GM23338 (cell line): ENCODE results near the gene AP1G1. TPM values are rescaled to one million over a fixed set of nuclear protein-coding genes. Genes with fewer than 3 reads are reported as not detected.
A peak's percentile ranks its signal among the peaks of the same experiment; 100 is the strongest.

ENCODE experiments used
- ATAC-seq: fragments of 200-7000 bp; cut with Tn5 transposase; 3 replicates; pipeline ENCODE4 v1.9.1; 2020
- DNase-seq: peaks from one replicate; pipeline ENCODE4 v3.0.0-alpha.2; 2015; ENCODE audit warnings: low spot score
- H2AFZ ChIP-seq: fragments of 200-600 bp; sonication (generic); 2 replicates; pipeline ENCODE4 v1.8.0; 2016; ENCODE audit warnings: antibody characterized with exemption, mild to moderate bottlenecking, moderate library complexity
- H3F3A ChIP-seq: fragments of 200-600 bp; sonication (generic); replicated peaks from 2 replicates; pipeline ENCODE4 v1.8.0; 2017; ENCODE audit warnings: antibody characterized with exemption, mixed run types, low read depth
- H3K27ac ChIP-seq: fragments of 200-600 bp; sonication (generic); 2 replicates; pipeline ENCODE4 v1.6.1; 2016; ENCODE audit warnings: low read depth
- H3K27me3 ChIP-seq: fragments of 200-600 bp; sonication (generic); 2 replicates; pipeline ENCODE4 v1.8.0; 2016; ENCODE audit warnings: mild to moderate bottlenecking, mixed run types, moderate library complexity; ENCODE audit not compliant: insufficient read depth
- H3K36me3 ChIP-seq: fragments of 200-600 bp; sonication (generic); 2 replicates; pipeline ENCODE4 v1.8.0; 2016; ENCODE audit warnings: mild to moderate bottlenecking; ENCODE audit not compliant: insufficient read depth
- H3K4me1 ChIP-seq: fragments of 200-600 bp; sonication (generic); 2 replicates; pipeline ENCODE4 v1.8.0; 2016; ENCODE audit warnings: mild to moderate bottlenecking, moderate library complexity; ENCODE audit not compliant: insufficient read depth
- H3K4me2 ChIP-seq: fragments of 200-600 bp; sonication (generic); 2 replicates; pipeline ENCODE4 v1.7.1; 2017; ENCODE audit warnings: mixed run types
- H3K4me3 ChIP-seq: fragments of 200-600 bp; sonication (generic); 2 replicates; pipeline ENCODE4 v1.6.1; 2016; ENCODE audit warnings: mixed run types
- H3K79me2 ChIP-seq: fragments of 200-600 bp; sonication (generic); replicated peaks from 2 replicates; pipeline ENCODE4 v1.8.0; 2017; ENCODE audit warnings: mild to moderate bottlenecking; ENCODE audit not compliant: insufficient read depth
- H3K9me2 ChIP-seq: fragments of 200-600 bp; sonication (generic); 2 replicates; pipeline ENCODE4 v1.8.0; 2017; ENCODE audit not compliant: insufficient read depth
- H4K20me1 ChIP-seq: fragments of 200-600 bp; sonication (generic); replicated peaks from 2 replicates; pipeline ENCODE4 v1.8.0; 2017; ENCODE audit warnings: mild to moderate bottlenecking; ENCODE audit not compliant: insufficient read depth
- H3K27ac Mint-ChIP-seq: 2 replicates; pipeline ENCODE4 v1.8.0; 2020; ENCODE audit warnings: inconsistent platforms, mild to moderate bottlenecking, moderate library complexity, mixed read lengths
- H3K27me3 Mint-ChIP-seq: 3 replicates; pipeline ENCODE4 v1.8.0; 2022; ENCODE audit warnings: low read depth, mild to moderate bottlenecking, moderate library complexity, mixed read lengths, inconsistent platforms; ENCODE audit not compliant: insufficient read depth, poor library complexity
- H3K36me3 Mint-ChIP-seq: 3 replicates; pipeline ENCODE4 v1.8.0; 2021; ENCODE audit warnings: low read depth, mild to moderate bottlenecking, inconsistent platforms, moderate library complexity, mixed read lengths
- H3K4me1 Mint-ChIP-seq: 3 replicates; pipeline ENCODE4 v1.8.0; 2020; ENCODE audit warnings: mild to moderate bottlenecking, inconsistent platforms, mixed read lengths
- H3K4me3 Mint-ChIP-seq: 3 replicates; pipeline ENCODE4 v1.8.0; 2021; ENCODE audit warnings: moderate library complexity, mild to moderate bottlenecking, inconsistent platforms, mixed read lengths
- H3K9me3 Mint-ChIP-seq: 3 replicates; pipeline ENCODE4 v1.8.0; 2020; ENCODE audit warnings: moderate library complexity, mild to moderate bottlenecking, inconsistent platforms, mixed read lengths
- CREB1 ChIP-seq: fragments of 250-450 bp; sonication (Bioruptor Pico); IDR thresholded peaks from 2 replicates; pipeline ENCODE4 v1.5.0; 2020; ENCODE audit warnings: low read depth, mild to moderate bottlenecking, moderate library complexity
- CTCF ChIP-seq, 2 experiments: fragments of 200-600 bp in 1 of 2; sonication (generic) in 1 of 2; conservative IDR thresholded peaks; 2 replicates each; pipeline versions ENCODE4 v1.5.1 to v1.6.1; 2016 to 2017; ENCODE audit warnings: antibody characterized with exemption in 2 of 2, low read depth in 2 of 2, mild to moderate bottlenecking in 2 of 2, moderate library complexity in 1 of 2
- ETS1 ChIP-seq: IDR thresholded peaks from 2 replicates; pipeline ENCODE4 v1.6.1; 2016; ENCODE audit warnings: antibody characterized with exemption
- EZH2 ChIP-seq: fragments of 200-600 bp; sonication (generic); IDR thresholded peaks from one replicate; pipeline ENCODE4 v1.8.0; 2017; ENCODE audit warnings: antibody characterized with exemption, mild to moderate bottlenecking, low read depth; ENCODE audit not compliant: unreplicated experiment
- EZH2phosphoT487 ChIP-seq: fragments of 200-600 bp; sonication (generic); IDR thresholded peaks from one replicate; pipeline ENCODE4 v1.8.1; 2018; ENCODE audit warnings: antibody characterized with exemption; ENCODE audit not compliant: unreplicated experiment
- JUNB ChIP-seq: IDR thresholded peaks from one replicate; pipeline ENCODE4 v1.6.1; 2016; ENCODE audit warnings: antibody characterized with exemption; ENCODE audit not compliant: unreplicated experiment
- NANOG ChIP-seq: IDR thresholded peaks from 2 replicates; pipeline ENCODE4 v1.6.1; 2016; ENCODE audit warnings: antibody characterized with exemption, borderline replicate concordance
- POLR2AphosphoS5 ChIP-seq: IDR thresholded peaks from 2 replicates; pipeline ENCODE4 v1.6.1; 2016; ENCODE audit warnings: antibody characterized with exemption, low read depth
- STAT1 ChIP-seq: IDR thresholded peaks from one replicate; pipeline ENCODE4 v1.6.1; 2016; ENCODE audit warnings: antibody characterized with exemption; ENCODE audit not compliant: unreplicated experiment
- ZNF114 ChIP-seq: fragments of 250-450 bp; sonication (Bioruptor Pico); IDR thresholded peaks from 2 replicates; pipeline ENCODE4 v1.5.0; 2020; ENCODE audit warnings: mild to moderate bottlenecking, moderate library complexity
- ZNF331 ChIP-seq: fragments of 250-450 bp; sonication (Bioruptor Pico); IDR thresholded peaks from 2 replicates; pipeline ENCODE4 v1.5.0; 2020; ENCODE audit warnings: low read depth, mild to moderate bottlenecking, moderate library complexity
- polyA plus RNA-seq: library from polyadenylated mRNA; unstranded; fragments of >200 nt; fragmentation: Nextera tagmentation; extraction: Ambion mirVana; gene quantifications from 2 replicates; pipeline ENCODE4 v1.2.1, GENCODE V29; 2016
- total RNA-seq: library from RNA; depleted of rRNA; stranded (reverse); fragments of >200 nt; shearing (Covaris generic); gene quantifications from 2 replicates; pipeline ENCODE4 v1.2.3, GENCODE V29; 2014
- TF ChIP-seq, protein P1 (sequence below): fragments of 250-450 bp; sonication (Bioruptor Pico); IDR thresholded peaks from 2 replicates; pipeline ENCODE4 v1.5.0; 2020; ENCODE audit warnings: mild to moderate bottlenecking, moderate library complexity
- TF ChIP-seq, protein P2 (sequence below): IDR thresholded peaks from one replicate; pipeline ENCODE4 v1.6.1; 2018; ENCODE audit warnings: antibody characterized with exemption; ENCODE audit not compliant: unreplicated experiment

Gene AP1G1
- total and polyA plus RNA-seq, 2 experiments from 2014 or later, result 16.3 to 73.3 TPM

GRCh38 chr16:71721066-71721740, 87.4 kb downstream of the AP1G1 start:
- ATAC-seq, result no peak
- H3K27me3 ChIP-seq, result peaks cover 15% of the 10 kb centered on the region
- Mint-ChIP-seq H3K4me3 (peak overlapping the region; percentile 94; the same call in 2 of the 3 replicates), H3K9me3 (no peaks in the 10 kb centered on the region), H3K36me3 (peaks cover 4% of the 10 kb centered on the region; the same call in 2 of the 3 replicates), H3K27me3 (peaks cover 6% of the 10 kb centered on the region), H3K4me1 (peaks cover 18% of the 10 kb centered on the region), H3K27ac (no peak overlapping the region)
- H3K4me2 ChIP-seq, result peak overlapping the region; percentile 75
- H3K4me3 ChIP-seq, result no peak overlapping the region
- H3K36me3 ChIP-seq, result no peaks in the 10 kb centered on the region
- H3K9me2 ChIP-seq, result no peaks in the 10 kb centered on the region
- H4K20me1 ChIP-seq, result peaks cover 9% of the 10 kb centered on the region
- peaks cover 27% of the 10 kb centered on the region for H3K4me1 ChIP-seq
- DNase-seq, result no peak
- TF ChIP-seq ETS1 (no peak), JUNB (no peak), POLR2AphosphoS5 (no peak), EZH2phosphoT487 (no peak), NANOG (no peak), CTCF (conservative IDR thresholded peaks at IDR 0.05; ENCODE audit: low read depth in 2 of 2) (no peak), ZNF331 (no peak), EZH2 (no peak), CREB1 (CRISPR knock-in tag) (no peak), ZNF114 (no peak), STAT1 (no peak)
- TF ChIP-seq, protein P1, sequence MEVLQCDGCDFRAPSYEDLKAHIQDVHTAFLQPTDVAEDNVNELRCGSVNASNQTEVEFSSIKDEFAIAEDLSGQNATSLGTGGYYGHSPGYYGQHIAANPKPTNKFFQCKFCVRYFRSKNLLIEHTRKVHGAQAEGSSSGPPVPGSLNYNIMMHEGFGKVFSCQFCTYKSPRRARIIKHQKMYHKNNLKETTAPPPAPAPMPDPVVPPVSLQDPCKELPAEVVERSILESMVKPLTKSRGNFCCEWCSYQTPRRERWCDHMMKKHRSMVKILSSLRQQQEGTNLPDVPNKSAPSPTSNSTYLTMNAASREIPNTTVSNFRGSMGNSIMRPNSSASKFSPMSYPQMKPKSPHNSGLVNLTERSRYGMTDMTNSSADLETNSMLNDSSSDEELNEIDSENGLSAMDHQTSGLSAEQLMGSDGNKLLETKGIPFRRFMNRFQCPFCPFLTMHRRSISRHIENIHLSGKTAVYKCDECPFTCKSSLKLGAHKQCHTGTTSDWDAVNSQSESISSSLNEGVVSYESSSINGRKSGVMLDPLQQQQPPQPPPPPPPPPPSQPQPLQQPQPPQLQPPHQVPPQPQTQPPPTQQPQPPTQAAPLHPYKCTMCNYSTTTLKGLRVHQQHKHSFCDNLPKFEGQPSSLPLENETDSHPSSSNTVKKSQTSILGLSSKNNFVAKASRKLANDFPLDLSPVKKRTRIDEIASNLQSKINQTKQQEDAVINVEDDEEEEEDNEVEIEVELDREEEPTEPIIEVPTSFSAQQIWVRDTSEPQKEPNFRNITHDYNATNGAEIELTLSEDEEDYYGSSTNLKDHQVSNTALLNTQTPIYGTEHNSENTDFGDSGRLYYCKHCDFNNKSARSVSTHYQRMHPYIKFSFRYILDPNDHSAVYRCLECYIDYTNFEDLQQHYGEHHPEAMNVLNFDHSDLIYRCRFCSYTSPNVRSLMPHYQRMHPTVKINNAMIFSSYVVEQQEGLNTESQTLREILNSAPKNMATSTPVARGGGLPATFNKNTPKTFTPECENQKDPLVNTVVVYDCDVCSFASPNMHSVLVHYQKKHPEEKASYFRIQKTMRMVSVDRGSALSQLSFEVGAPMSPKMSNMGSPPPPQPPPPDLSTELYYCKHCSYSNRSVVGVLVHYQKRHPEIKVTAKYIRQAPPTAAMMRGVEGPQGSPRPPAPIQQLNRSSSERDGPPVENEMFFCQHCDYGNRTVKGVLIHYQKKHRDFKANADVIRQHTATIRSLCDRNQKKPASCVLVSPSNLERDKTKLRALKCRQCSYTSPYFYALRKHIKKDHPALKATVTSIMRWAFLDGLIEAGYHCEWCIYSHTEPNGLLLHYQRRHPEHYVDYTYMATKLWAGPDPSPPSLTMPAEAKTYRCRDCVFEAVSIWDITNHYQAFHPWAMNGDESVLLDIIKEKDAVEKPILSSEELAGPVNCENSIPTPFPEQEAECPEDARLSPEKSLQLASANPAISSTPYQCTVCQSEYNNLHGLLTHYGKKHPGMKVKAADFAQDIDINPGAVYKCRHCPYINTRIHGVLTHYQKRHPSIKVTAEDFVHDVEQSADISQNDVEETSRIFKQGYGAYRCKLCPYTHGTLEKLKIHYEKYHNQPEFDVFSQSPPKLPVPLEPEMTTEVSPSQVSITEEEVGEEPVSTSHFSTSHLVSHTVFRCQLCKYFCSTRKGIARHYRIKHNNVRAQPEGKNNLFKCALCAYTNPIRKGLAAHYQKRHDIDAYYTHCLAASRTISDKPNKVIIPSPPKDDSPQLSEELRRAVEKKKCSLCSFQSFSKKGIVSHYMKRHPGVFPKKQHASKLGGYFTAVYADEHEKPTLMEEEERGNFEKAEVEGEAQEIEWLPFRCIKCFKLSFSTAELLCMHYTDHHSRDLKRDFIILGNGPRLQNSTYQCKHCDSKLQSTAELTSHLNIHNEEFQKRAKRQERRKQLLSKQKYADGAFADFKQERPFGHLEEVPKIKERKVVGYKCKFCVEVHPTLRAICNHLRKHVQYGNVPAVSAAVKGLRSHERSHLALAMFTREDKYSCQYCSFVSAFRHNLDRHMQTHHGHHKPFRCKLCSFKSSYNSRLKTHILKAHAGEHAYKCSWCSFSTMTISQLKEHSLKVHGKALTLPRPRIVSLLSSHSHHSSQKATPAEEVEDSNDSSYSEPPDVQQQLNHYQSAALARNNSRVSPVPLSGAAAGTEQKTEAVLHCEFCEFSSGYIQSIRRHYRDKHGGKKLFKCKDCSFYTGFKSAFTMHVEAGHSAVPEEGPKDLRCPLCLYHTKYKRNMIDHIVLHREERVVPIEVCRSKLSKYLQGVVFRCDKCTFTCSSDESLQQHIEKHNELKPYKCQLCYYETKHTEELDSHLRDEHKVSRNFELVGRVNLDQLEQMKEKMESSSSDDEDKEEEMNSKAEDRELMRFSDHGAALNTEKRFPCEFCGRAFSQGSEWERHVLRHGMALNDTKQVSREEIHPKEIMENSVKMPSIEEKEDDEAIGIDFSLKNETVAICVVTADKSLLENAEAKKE (CRISPR knock-in tag), result no peak
- TF ChIP-seq, protein P2, sequence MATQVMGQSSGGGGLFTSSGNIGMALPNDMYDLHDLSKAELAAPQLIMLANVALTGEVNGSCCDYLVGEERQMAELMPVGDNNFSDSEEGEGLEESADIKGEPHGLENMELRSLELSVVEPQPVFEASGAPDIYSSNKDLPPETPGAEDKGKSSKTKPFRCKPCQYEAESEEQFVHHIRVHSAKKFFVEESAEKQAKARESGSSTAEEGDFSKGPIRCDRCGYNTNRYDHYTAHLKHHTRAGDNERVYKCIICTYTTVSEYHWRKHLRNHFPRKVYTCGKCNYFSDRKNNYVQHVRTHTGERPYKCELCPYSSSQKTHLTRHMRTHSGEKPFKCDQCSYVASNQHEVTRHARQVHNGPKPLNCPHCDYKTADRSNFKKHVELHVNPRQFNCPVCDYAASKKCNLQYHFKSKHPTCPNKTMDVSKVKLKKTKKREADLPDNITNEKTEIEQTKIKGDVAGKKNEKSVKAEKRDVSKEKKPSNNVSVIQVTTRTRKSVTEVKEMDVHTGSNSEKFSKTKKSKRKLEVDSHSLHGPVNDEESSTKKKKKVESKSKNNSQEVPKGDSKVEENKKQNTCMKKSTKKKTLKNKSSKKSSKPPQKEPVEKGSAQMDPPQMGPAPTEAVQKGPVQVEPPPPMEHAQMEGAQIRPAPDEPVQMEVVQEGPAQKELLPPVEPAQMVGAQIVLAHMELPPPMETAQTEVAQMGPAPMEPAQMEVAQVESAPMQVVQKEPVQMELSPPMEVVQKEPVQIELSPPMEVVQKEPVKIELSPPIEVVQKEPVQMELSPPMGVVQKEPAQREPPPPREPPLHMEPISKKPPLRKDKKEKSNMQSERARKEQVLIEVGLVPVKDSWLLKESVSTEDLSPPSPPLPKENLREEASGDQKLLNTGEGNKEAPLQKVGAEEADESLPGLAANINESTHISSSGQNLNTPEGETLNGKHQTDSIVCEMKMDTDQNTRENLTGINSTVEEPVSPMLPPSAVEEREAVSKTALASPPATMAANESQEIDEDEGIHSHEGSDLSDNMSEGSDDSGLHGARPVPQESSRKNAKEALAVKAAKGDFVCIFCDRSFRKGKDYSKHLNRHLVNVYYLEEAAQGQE, result no peak
- H2AFZ ChIP-seq, result no peak overlapping the region
- no peak overlapping the region for H3K27ac ChIP-seq
- H3K79me2 ChIP-seq, result peaks cover 62% of the 10 kb centered on the region
- H3F3A ChIP-seq, result peaks cover 7% of the 10 kb centered on the region
